ENCODE data around the gene PRSS33. TPM values are rescaled to one million over a fixed set of nuclear protein-coding genes. Genes with fewer than 3 reads are reported as not detected.

The PRSS33 gene
- polyA plus RNA-seq, 2 donors, result not detected

GRCh38 chr16:2766430-2767139 is 20.8 kb downstream of the PRSS33 start:
- Histone ChIP-seq H3K27ac (ENCODE audit: low read depth in 2 of 2, low read length in 1 of 2) (no peak overlapping the region), H3K9me3 (ENCODE audit: control insufficient read depth in 2 of 2, insufficient read depth in 1 of 2, low read depth in 1 of 2, low read length in 1 of 2) (no peaks in the 10 kb centered on the region), H3K27me3 (ENCODE audit: control insufficient read depth in 1 of 2, insufficient read depth in 2 of 2, low read length in 2 of 2) (no peaks in the 10 kb centered on the region), H3K4me3 (ENCODE audit: low read depth in 1 of 2, low read length in 2 of 2) (no peak overlapping the region), H3K36me3 (ENCODE audit: control insufficient read depth in 2 of 2, insufficient read depth in 2 of 2, low read length in 1 of 2) (peaks cover 46 to 89% of the 10 kb centered on the region in 2 donors), H3K4me1 (ENCODE audit: control insufficient read depth in 2 of 2, insufficient read depth in 2 of 2, low read length in 1 of 2) (peaks cover 7 to 28% of the 10 kb centered on the region in 2 donors)
- 94% methylated on average over 44 of the region's 44 CpGs for WGBS, 2 donors

- peaks cover 42 to 86% of the 10 kb centered on the region in 2 donors for H3K36me3 ChIP-seq (ENCODE audit: control insufficient read depth in 2 of 2, insufficient read depth in 2 of 2, low read length in 1 of 2)
- H3K4me3 ChIP-seq (ENCODE audit: low read depth in 1 of 2, low read length in 2 of 2), result no peak overlapping the region
- peaks cover 7 to 28% of the 10 kb centered on the region in 2 donors for H3K4me1 ChIP-seq (ENCODE audit: control insufficient read depth in 2 of 2, insufficient read depth in 2 of 2, low read length in 1 of 2)
- no peak overlapping the region for H3K27ac ChIP-seq (ENCODE audit: low read depth in 2 of 2, low read length in 1 of 2)
- no peaks in the 10 kb centered on the region for H3K9me3 ChIP-seq (ENCODE audit: control insufficient read depth in 2 of 2, insufficient read depth in 1 of 2, low read depth in 1 of 2, low read length in 1 of 2)
- 98% methylated on average over 73 of the region's 73 CpGs for WGBS, 2 donors
- H3K27me3 ChIP-seq (ENCODE audit: control insufficient read depth in 1 of 2, insufficient read depth in 2 of 2, low read length in 2 of 2), result no peaks in the 10 kb centered on the region
These were observed 21.6 kb downstream of the PRSS33 start for GRCh38 chr16:2765462-2766404.

GRCh38 chr16:2764718-2765117 is 22.6 kb downstream of the PRSS33 start:
- Histone ChIP-seq H3K4me3 (ENCODE audit: low read depth in 1 of 2, low read length in 2 of 2) (no peak overlapping the region), H3K4me1 (ENCODE audit: control insufficient read depth in 2 of 2, insufficient read depth in 2 of 2, low read length in 1 of 2) (peaks cover 5 to 23% of the 10 kb centered on the region in 2 donors), H3K27me3 (ENCODE audit: control insufficient read depth in 1 of 2, insufficient read depth in 2 of 2, low read length in 2 of 2) (no peaks in the 10 kb centered on the region), H3K27ac (ENCODE audit: low read depth in 2 of 2, low read length in 1 of 2) (no peak overlapping the region), H3K36me3 (ENCODE audit: control insufficient read depth in 2 of 2, insufficient read depth in 2 of 2, low read length in 1 of 2) (peaks cover 40 to 82% of the 10 kb centered on the region in 2 donors), H3K9me3 (ENCODE audit: control insufficient read depth in 2 of 2, insufficient read depth in 1 of 2, low read depth in 1 of 2, low read length in 1 of 2) (no peaks in the 10 kb centered on the region)
- WGBS, 2 donors, result 92 to 95% methylated on average over 9 of the region's 9 CpGs

GRCh38 chr16:2763173-2763572 is 24.2 kb downstream of the PRSS33 start:
- Histone ChIP-seq H3K4me1 (ENCODE audit: control insufficient read depth in 2 of 2, insufficient read depth in 2 of 2, low read length in 1 of 2) (peaks cover 5 to 9% of the 10 kb centered on the region in 2 donors), H3K9me3 (ENCODE audit: control insufficient read depth in 2 of 2, insufficient read depth in 1 of 2, low read depth in 1 of 2, low read length in 1 of 2) (no peaks in the 10 kb centered on the region), H3K36me3 (ENCODE audit: control insufficient read depth in 2 of 2, insufficient read depth in 2 of 2, low read length in 1 of 2) (peaks cover 41 to 73% of the 10 kb centered on the region in 2 donors), H3K4me3 (ENCODE audit: low read depth in 1 of 2, low read length in 2 of 2) (no peak overlapping the region), H3K27ac (ENCODE audit: low read depth in 2 of 2, low read length in 1 of 2) (no peak overlapping the region), H3K27me3 (ENCODE audit: control insufficient read depth in 1 of 2, insufficient read depth in 2 of 2, low read length in 2 of 2) (no peaks in the 10 kb centered on the region)
- WGBS, 2 donors, result 95 to 100% methylated on average over 6 of the region's 6 CpGs

- WGBS, 2 donors, result 98% methylated on average over 13 of the region's 13 CpGs
- Histone ChIP-seq H3K4me3 (ENCODE audit: low read depth in 1 of 2, low read length in 2 of 2) (no peak overlapping the region), H3K36me3 (ENCODE audit: control insufficient read depth in 2 of 2, insufficient read depth in 2 of 2, low read length in 1 of 2) (peaks cover 42 to 73% of the 10 kb centered on the region in 2 donors), H3K27ac (ENCODE audit: low read depth in 2 of 2, low read length in 1 of 2) (no peak overlapping the region), H3K27me3 (ENCODE audit: control insufficient read depth in 1 of 2, insufficient read depth in 2 of 2, low read length in 2 of 2) (no peaks in the 10 kb centered on the region), H3K4me1 (ENCODE audit: control insufficient read depth in 2 of 2, insufficient read depth in 2 of 2, low read length in 1 of 2) (peaks cover 6 to 7% of the 10 kb centered on the region in 2 donors), H3K9me3 (ENCODE audit: control insufficient read depth in 2 of 2, insufficient read depth in 1 of 2, low read depth in 1 of 2, low read length in 1 of 2) (no peaks in the 10 kb centered on the region)
These were observed 24.6 kb downstream of the PRSS33 start for GRCh38 chr16:2762711-2763110.

GRCh38 chr16:2761886-2762583 is 25.3 kb downstream of the PRSS33 start:
- Histone ChIP-seq H3K4me1 (ENCODE audit: control insufficient read depth in 2 of 2, insufficient read depth in 2 of 2, low read length in 1 of 2) (peaks cover 2% of the 10 kb centered on the region in 2 donors), H3K27me3 (ENCODE audit: control insufficient read depth in 1 of 2, insufficient read depth in 2 of 2, low read length in 2 of 2) (no peaks in the 10 kb centered on the region), H3K9me3 (ENCODE audit: control insufficient read depth in 2 of 2, insufficient read depth in 1 of 2, low read depth in 1 of 2, low read length in 1 of 2) (no peaks in the 10 kb centered on the region), H3K4me3 (ENCODE audit: low read depth in 1 of 2, low read length in 2 of 2) (no peak overlapping the region), H3K36me3 (ENCODE audit: control insufficient read depth in 2 of 2, insufficient read depth in 2 of 2, low read length in 1 of 2) (peaks cover 38 to 71% of the 10 kb centered on the region in 2 donors), H3K27ac (ENCODE audit: low read depth in 2 of 2, low read length in 1 of 2) (no peak overlapping the region)
- 97 to 98% methylated on average over 42 of the region's 42 CpGs for WGBS, 2 donors

GRCh38 chr16:2761472-2761871 is 25.9 kb downstream of the PRSS33 start:
- H3K4me1 ChIP-seq (ENCODE audit: control insufficient read depth in 2 of 2, insufficient read depth in 2 of 2, low read length in 1 of 2), result peaks cover 2% of the 10 kb centered on the region in 2 donors
- no peaks in the 10 kb centered on the region for H3K9me3 ChIP-seq (ENCODE audit: control insufficient read depth in 2 of 2, insufficient read depth in 1 of 2, low read depth in 1 of 2, low read length in 1 of 2)
- no peak overlapping the region for H3K27ac ChIP-seq (ENCODE audit: low read depth in 2 of 2, low read length in 1 of 2)
- H3K36me3 ChIP-seq (ENCODE audit: control insufficient read depth in 2 of 2, insufficient read depth in 2 of 2, low read length in 1 of 2), result peaks cover 38 to 68% of the 10 kb centered on the region in 2 donors
- WGBS, 2 donors, result 97 to 98% methylated on average over 10 of the region's 10 CpGs
- H3K27me3 ChIP-seq (ENCODE audit: control insufficient read depth in 1 of 2, insufficient read depth in 2 of 2, low read length in 2 of 2), result no peaks in the 10 kb centered on the region
- no peak overlapping the region for H3K4me3 ChIP-seq (ENCODE audit: low read depth in 1 of 2, low read length in 2 of 2)

- no peak overlapping the region for H3K27ac ChIP-seq (ENCODE audit: low read depth in 2 of 2, low read length in 1 of 2)
- peaks cover 30 to 37% of the 10 kb centered on the region in 2 donors for H3K36me3 ChIP-seq (ENCODE audit: control insufficient read depth in 2 of 2, insufficient read depth in 2 of 2, low read length in 1 of 2)
- no peaks in the 10 kb centered on the region for H3K27me3 ChIP-seq (ENCODE audit: control insufficient read depth in 1 of 2, insufficient read depth in 2 of 2, low read length in 2 of 2)
- no peak overlapping the region for H3K4me3 ChIP-seq (ENCODE audit: low read depth in 1 of 2, low read length in 2 of 2)
- H3K9me3 ChIP-seq (ENCODE audit: control insufficient read depth in 2 of 2, insufficient read depth in 1 of 2, low read depth in 1 of 2, low read length in 1 of 2), result no peaks in the 10 kb centered on the region
- peaks cover 2 to 6% of the 10 kb centered on the region in 2 donors for H3K4me1 ChIP-seq (ENCODE audit: control insufficient read depth in 2 of 2, insufficient read depth in 2 of 2, low read length in 1 of 2)
- WGBS, 2 donors, result 76 to 79% methylated on average over 11 of the region's 11 CpGs
These were observed 30.0 kb downstream of the PRSS33 start for GRCh38 chr16:2757344-2757743.

GRCh38 chr16:2756288-2757015 is 30.9 kb downstream of the PRSS33 start:
- WGBS, 2 donors, result 84 to 87% methylated on average over 28 to 30 of the region's 30 CpGs
- Histone ChIP-seq H3K36me3 (ENCODE audit: control insufficient read depth in 2 of 2, insufficient read depth in 2 of 2, low read length in 1 of 2) (peaks cover 21 to 28% of the 10 kb centered on the region in 2 donors), H3K27me3 (ENCODE audit: control insufficient read depth in 1 of 2, insufficient read depth in 2 of 2, low read length in 2 of 2) (no peaks in the 10 kb centered on the region), H3K4me1 (ENCODE audit: control insufficient read depth in 2 of 2, insufficient read depth in 2 of 2, low read length in 1 of 2) (peaks cover 2 to 6% of the 10 kb centered on the region in 2 donors), H3K4me3 (ENCODE audit: low read depth in 1 of 2, low read length in 2 of 2) (no peak overlapping the region), H3K27ac (ENCODE audit: low read depth in 2 of 2, low read length in 1 of 2) (no peak overlapping the region), H3K9me3 (ENCODE audit: control insufficient read depth in 2 of 2, insufficient read depth in 1 of 2, low read depth in 1 of 2, low read length in 1 of 2) (peaks cover 0 to 1% of the 10 kb centered on the region in 2 donors)
